KBM-7 (cell line): ENCODE results near the gene RASA4B.
"Not testable (repeated sequence)": the region's sequence is repeated elsewhere in the genome, so short reads cannot be mapped to it uniquely, and the experiment has no call there.

ENCODE experiments used
- DNase-seq: peaks from one replicate; pipeline ENCODE4 v3.0.0-alpha.2; 2015
- in situ Hi-C: fragments of 300-500 bp; cut with MboI; formaldehyde crosslinking; loops from 2 replicates; pipeline ENCODE4 v1.14.3; 2020; ENCODE audit warnings: low sequenced_read_pairs, low pct_unique_long_range_greater_than_20kb, mixed read lengths

RASA4B gene

DNA sequence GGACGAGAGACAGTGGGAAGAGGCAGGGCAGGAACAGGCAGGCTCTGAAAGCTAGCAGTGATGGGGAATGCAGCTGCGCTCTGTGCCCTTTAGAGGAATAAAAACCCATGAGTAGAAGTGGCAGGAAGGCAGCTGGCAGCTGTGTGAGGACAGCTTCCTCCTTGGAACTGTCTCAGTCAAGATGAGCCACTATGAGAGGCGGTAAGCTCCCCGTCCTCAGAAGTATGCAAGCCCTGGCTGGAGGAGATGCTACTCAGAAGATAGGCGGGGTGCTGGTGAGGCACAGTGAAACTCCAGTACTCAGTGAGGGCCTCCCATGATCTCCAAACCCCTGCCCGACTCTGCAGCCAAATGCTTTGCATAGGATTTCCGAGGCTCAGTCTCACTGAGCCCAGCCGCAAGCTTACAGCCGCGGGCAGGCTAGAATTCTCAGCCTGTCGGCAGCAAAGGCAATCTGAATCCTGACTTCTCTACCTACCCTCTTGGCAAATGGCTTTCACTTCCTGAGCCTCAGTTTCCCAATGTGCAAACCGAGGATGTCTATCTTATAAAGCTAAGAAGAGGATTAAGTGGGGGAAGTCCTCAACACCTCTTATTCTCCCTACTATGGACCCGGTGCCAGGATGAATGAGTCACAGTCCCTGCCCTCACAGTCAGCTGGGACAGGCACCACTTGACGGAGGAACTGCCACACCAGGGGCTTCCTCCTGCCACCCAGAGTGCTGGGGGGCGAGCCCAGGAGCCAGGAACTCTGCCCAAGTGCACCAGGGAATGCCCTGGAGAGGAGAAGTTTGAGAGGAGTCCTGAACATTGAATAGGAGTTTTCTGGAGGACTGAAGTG lies 2.5 kb downstream of the RASA4B start:
- DNase-seq, in situ Hi-C loops: not testable (repeated sequence)

DNA sequence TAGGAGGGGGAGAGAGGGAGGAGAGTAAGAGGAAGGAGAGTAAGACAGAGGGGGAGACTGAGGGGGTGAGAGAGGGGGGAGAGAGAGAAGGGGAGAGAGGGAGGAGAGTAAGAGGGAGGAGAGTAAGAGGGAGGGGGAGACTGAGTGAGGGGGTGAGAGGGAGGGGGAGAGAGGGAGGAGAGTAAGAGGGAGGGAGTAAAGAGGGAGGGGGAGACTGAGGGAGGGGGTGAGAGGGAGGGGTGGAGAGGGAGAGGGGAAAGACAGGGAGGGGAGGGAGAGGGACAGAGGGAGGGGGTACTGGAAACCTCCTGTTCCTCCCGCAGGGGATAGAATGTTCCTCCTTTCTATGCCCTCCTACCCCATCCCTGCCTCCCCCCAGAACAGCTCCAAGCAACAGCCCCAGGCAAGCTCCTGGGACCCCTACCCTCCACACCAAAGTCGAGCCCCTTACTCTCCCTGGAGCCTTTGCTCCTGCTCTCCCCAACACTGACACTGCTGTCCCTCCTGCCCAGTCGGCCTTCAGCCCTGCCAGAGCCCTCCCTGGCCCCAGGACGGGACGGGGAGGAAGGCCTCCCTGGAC lies 4.8 kb downstream of the RASA4B start:
- peak; percentile 14 for DNase-seq
- in situ Hi-C loops = not testable (repeated sequence)

DNA sequence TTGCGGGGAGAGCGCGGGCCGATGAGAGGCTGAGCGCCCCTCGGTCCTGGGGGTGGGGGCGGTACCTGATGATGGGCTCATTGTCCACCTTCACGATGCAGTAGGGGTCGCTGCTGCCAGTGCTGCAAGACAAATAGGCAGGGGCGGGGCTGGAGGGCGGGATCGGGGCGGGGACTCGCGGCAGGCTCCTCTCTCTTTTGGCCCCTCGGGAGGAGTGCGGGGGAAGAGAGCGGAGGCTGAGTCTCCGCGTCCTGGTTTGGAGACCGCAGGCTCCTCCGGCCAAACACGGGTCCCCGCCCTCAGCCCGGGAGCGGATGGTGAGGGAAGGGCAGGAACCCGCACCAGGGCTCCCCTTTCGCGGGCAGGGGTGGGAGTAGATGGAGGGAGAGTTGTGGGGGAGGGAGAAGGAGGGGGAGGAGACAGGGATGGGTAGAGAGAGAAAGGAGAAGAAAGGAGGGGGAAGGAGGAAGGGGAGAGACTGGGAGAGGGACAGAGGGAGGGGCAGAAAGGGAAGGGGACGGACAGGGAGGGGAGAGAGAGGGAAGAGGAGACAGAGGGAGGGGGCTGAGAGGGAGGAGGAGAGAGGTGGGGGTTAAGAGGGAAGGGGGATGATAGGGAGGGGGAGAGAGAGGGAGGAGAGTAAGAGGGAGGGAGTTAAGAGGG lies 5.6 kb downstream of the RASA4B start:
- in situ Hi-C loops, DNase-seq: not testable (repeated sequence)

DNA sequence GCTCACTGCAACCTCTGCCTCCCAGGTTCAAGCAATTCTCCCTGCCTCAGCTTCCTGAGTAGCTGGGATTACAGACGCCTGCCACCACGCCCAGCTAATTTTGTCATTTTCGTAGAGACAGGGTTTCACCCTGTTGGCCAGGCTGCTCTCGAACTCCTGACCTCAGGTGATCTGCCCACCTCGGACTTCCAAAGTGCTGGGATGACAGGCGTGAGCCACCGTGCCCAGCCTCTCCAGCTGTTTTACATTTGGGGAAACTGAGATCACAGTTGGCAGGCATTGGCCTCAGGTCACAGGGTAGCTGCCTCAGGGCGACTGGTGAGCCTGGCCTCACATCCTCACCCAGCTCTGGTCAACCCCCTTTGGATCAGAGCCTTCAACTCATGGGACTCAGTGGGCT lies 7.0 kb downstream of the RASA4B start:
- DNase-seq, in situ Hi-C loops: not testable (repeated sequence)

DNA sequence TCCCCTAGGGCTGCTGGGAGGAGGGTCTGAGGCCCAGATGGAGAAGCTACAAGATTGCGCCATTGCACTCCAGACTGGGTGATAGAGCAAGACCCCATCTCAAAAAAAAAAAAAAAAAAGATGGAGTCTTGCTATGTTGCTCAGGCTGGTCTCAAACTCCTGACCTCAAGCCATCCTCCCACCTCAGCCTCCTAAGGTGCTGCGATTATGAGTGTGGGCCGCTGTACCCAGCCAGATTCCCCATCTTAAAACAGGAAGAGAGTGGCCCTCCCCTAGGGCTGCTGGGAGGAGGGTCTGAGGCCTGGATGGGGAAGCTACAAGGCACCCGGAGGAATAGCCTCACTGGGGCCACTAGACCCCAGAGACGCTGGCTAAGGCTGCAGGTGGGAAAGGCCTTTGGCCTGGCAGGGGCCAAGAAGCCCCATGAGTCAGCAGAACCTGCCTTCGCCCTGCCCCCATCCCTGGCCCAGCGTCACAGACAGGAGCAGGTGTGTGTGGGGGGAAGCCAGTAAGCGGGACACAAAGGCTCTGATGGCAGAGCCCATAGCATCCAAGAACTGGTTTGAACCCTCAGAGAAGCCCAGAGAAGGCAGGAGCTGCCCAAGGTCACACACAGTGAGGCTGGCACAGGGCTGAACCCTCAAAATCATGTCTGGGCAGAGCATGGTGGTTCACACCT lies 10.0 kb downstream of the RASA4B start:
- DNase-seq, in situ Hi-C loops: not testable (repeated sequence)

DNA sequence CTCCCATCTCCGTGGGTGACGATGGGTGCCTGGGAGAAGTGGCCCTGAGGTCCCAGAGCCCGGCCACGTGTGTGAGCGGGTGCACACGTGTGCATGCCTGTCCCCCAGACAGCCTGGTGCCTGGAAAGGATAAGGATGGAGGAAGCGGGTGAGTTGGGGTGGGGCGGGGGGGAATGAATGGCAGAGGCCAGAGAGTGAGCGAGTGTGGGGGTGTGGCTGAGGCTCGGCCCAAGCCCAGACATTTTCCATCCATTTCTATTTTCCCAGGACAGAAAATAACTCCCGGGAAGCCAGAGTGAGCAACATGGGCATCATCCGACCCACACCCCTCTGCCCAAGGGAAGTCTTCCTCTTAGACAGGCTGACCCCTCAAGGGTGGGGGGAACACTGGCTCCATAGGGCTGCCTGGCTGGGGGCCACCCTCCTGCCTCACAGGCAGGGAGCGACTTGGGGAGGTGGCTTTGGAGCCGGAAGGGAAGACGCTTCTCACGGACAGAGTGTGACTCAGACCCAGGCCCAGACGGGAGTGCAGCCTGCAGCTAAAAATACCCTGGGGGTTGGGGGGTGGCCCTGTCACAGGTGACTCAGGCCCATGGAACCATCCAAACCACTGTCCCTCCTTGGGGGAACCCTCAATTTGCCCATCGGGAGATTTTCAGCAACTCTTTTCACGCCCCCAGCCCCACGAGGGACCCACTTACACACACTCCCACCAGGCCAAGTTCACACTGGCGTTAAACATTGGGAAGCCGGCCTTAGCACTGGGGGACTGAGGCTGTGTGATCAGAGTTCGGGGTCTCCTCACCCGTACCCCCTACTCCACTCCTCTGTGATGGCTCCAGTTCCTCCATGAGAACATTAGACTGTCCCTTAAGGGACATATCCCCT lies 12.0 kb downstream of the RASA4B start:
- DNase-seq, in situ Hi-C loops: not testable (repeated sequence)

DNA sequence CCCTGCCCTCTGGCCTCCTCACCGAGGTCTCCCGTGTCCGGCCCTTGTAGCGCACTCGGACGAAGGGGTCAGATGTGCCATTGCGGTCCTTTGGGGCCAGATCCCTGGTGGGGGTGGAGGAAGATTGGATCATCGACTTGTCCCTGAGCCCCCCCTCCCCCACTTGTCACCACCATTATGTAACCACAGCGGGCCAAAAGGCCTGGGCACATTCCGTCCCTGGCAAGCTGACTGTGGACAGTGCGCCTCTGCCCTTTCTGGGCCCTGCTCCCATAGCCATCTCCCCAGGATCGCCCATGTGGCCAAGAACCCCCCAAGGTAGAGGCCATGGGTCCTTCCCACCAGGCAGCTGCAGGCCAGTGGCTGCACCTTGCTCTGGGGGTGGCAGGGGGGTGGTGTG lies 14.4 kb downstream of the RASA4B start:
- in situ Hi-C loops, DNase-seq: not testable (repeated sequence)

DNA sequence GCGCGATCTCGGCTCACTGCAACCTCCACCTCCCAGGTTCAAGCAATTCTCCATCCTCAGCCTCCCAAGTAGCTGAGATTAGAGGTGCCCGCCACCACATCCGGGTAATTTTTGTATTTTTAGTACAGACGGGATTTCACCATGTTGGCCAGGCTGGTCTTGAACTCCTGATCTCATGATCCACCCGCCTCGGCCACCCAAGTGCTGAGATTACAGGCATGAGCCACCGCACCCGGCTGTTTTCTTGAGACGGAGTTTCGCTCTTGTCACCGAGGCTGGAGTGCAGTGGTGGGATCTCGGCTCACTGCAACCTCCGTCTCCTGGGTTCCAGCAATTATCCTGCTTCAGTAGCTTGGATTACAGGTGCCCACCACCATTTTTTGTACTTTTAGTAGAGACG lies 19.3 kb downstream of the RASA4B start:
- in situ Hi-C loops = not testable (repeated sequence)

DNA sequence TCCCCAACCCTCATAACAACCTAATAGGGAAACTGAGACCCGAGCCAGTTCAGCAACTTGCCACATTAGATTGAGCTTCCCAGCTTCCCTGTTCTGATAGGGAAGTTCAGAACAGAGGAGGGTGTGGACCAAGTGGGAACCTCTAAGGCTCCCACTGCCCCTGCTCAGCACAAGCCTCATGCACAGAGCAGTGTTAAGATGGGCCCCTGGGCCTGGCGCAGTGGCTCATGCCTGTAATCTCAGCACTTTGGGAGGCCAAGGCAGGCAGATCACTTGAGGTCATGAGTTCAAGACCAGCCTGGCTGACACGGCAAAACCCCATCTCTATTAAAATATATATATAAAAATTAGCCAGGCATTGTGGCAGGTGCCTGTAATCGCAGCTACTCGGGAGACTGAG lies 20.3 kb downstream of the RASA4B start:
- DNase-seq, in situ Hi-C loops: not testable (repeated sequence)

More for the DNA sequence above, 19.3 kb downstream of the RASA4B start:
- DNase-seq = not testable (repeated sequence)

DNA sequence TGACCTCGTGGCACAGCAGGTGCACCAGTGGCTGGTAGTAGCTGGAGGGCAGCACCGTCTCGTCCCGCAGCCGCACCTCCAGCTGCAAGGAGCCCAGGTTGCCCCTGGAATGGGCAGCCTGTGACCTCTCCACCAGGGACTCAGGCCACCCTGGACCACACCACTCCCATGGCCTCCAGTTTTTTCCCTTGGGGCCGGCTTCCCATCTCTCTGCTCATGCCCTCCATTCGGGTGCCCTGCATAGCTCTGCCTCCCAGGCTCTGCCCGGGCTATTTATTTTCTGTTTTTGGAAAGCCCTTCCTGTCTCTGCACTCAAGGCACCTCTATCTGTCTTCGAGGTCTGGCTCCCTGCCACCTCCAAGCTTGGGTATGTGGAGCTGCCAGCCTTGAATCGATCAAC lies 20.7 kb downstream of the RASA4B start:
- DNase-seq, in situ Hi-C loops: not testable (repeated sequence)

DNA sequence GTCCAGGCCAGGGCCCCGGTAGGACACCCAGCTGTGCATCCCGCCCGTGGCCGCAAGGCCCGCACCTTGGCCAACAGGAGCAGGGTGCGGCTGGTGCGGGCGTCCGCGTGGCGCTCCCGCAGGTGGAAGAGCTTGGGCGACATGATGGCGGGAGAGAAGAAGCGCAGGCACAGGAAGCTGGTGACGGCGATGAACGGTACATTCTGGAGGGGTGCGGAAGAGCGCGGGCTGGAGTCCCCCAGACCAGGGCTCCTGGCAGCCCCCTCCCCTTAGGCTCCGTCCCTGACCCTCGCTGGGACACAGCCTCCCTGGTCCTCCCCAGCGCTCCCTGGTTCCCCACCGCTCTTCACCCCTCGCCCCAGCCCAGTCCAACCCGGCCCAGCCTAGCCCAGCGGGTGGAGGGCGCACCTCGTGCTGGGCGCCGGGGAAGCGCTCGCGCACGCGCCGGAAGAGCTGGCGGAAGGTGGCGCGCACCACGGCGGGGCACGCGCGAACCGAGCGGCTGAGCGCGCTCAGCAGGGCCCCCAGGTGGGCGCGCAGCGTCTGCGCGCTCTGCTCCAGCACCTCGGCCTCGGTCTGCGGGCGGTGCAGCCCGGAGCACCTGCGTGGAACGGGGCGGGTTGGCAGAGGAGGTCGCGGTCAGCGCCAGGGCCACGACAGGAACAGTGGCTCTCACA lies 23.0 kb downstream of the RASA4B start:
- in situ Hi-C loops, DNase-seq: not testable (repeated sequence)

DNA sequence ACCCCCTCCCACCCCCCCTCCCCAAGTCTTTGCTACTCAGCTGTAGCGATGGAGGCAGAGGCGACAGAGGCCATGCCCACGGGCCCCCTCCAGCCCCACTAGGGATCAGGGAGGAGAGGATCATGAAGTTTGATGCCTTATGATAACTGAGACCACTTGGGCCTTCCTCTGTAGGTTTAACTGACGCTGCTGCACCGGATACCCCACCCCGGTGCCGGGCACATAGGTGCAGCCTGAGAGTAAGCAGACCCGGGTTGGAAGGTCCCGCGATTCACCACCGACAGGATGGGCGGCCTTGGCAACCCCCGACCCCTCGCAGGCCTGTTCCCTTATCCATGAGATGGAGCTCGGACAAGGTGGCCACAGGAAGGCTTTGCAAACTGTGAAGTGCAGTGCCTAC lies 23.6 kb downstream of the RASA4B start:
- DNase-seq, in situ Hi-C loops: not testable (repeated sequence)

DNA sequence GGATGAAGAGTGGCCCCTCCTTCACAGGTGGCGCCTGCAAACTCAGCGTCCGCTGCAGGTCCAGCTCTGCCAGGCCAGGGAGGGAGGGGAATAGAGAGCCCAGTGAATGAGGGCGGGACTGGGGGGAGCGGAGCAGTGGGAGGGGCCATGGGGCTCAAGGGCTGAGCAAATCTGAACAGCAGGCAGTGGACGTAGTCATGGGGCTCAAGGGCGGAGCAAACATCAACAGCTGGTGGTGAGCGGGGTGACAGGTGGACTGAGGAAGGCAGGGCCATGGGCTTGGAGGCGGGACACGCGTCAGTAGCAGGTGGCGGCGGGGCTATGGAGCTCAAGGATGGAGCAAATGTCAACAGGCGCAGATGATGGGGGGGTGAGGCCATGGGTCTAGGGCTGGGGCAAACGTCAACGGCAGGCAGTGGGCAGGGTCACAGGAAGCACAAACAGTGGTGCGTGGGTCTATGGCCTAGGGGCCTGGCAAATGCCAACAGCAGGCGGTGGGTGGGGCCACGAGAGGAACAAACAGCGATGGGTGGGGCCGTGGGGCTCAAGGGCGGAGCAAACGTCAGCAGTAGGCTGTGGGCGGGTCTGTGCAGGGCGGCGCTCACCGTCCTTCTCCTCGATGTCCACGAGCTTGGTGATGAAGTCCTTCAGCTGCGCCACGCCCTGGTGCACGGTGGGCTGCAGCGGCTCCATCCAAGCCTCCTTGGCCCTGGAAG lies 24.2 kb downstream of the RASA4B start:
- DNase-seq, in situ Hi-C loops: not testable (repeated sequence)

DNA sequence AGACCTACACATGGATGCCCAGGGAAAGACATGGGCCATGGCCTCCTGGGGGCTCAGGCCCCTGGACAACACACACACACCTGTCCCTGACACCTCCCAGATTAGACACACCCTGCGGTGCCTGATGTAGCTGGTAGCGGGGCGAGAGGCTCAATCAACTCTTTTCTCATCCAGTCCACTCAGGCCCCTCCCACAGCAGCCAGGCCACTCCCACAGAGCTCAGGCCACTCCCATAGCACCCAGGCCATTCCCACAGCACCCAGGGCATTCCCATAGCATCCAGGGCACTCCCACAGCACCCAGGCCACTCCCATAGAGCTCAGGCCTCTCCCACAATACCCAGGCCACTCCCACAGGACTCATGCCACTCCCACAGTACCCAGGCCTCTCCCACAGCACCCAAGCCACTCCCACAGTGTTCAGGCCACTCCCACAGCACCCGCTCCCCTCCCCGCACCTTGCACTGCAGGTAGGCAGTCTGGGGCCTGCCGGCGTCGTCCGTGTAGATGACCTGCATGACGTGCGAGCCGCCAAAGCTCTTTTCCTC lies 27.0 kb downstream of the RASA4B start:
- DNase-seq, in situ Hi-C loops: not testable (repeated sequence)

DNA sequence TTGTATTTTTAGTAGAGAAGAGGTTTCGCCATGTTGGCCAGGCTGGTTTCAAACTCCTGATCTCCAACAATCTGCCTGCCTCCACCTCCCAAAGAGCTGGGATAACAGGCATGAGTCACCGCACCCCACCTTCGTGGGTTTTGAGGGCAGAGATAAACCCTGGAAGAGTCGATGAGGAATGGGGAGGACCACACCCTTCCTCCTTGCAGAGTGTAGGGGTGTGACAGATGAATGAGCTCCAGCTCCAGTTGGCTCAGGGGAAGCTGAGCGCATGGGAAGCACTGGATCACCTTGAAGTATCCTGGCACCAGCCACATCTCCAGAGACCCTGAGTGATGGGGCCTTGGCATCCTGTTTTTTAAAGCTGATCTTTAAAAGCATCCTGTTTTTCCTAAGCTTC lies 33.3 kb downstream of the RASA4B start:
- DNase-seq, in situ Hi-C loops: not testable (repeated sequence)

DNA sequence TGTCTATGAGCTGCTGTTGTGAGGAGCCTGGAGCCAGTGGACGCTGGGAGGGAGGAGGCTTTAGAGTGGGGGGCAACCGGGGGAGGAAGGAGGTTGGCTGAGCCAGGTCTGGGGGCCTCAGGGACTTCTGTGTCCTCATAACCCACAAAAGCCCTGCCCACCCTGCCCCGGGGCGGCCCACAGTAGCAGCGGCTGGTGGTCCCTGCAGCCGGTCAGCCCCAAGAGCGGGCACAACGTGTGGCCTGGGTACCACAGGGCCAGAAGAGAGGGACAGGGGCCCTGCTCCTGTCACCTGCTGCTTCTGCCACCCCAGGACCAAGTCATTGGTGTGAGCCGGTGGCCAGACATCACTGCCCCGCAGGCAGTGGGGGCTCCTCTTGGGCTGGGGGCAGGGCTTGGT lies 35.6 kb downstream of the RASA4B start:
- DNase-seq, in situ Hi-C loops: not testable (repeated sequence)

DNA sequence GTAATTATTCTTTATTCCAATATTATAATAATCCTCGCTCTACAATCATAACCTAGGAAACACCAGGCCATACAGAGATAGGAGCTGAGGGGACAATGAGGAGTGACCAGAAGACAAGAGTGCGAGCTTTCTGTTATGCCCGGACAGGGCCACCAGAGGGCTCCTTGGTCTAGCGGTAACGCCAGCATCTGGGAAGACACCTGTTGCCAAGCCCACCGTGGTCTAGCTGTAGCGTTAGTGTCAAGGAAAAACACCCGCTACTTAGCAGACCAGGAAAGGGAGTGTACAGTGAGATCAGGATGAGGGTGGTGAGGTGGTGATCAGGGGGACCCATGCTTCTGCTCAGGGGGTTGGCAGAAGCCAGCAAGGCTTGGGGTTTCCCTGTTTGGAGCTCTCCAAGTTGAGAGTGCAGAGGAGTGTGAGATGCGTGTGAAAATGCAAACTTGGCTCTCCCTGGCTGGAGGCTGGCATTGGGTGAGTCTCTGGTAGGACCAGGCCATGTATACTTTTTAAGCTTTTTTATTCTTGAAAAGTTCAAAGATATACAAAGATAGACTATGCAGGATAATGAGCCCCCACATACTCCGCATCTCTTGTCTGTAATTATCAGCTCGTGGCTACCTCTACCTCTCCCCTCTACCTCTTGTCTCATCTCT lies 37.5 kb downstream of the RASA4B start:
- in situ Hi-C loops, DNase-seq: not testable (repeated sequence)
